Measurements from ENCODE around the gene MYG1.

MYG1 gene

DNA sequence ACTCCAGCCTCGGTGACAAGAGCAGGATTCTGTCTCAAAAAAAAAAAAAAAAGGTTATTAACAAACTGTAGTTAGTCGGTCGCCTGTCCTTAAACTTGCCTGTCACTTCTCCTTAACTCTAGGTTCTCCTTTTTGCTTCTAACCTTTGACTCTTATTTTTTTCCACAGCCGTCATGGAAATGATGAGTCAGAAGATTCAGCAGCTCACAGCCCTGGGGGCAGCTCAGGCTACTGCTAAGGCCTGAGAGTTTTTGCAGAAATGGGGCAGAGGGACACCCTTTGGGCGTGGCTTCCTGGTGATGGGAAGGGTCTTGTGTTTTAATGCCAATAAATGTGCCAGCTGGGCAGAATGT, 418 bp upstream of the MYG1 start (continued):
- TF ChIP-seq, protein P1, sequence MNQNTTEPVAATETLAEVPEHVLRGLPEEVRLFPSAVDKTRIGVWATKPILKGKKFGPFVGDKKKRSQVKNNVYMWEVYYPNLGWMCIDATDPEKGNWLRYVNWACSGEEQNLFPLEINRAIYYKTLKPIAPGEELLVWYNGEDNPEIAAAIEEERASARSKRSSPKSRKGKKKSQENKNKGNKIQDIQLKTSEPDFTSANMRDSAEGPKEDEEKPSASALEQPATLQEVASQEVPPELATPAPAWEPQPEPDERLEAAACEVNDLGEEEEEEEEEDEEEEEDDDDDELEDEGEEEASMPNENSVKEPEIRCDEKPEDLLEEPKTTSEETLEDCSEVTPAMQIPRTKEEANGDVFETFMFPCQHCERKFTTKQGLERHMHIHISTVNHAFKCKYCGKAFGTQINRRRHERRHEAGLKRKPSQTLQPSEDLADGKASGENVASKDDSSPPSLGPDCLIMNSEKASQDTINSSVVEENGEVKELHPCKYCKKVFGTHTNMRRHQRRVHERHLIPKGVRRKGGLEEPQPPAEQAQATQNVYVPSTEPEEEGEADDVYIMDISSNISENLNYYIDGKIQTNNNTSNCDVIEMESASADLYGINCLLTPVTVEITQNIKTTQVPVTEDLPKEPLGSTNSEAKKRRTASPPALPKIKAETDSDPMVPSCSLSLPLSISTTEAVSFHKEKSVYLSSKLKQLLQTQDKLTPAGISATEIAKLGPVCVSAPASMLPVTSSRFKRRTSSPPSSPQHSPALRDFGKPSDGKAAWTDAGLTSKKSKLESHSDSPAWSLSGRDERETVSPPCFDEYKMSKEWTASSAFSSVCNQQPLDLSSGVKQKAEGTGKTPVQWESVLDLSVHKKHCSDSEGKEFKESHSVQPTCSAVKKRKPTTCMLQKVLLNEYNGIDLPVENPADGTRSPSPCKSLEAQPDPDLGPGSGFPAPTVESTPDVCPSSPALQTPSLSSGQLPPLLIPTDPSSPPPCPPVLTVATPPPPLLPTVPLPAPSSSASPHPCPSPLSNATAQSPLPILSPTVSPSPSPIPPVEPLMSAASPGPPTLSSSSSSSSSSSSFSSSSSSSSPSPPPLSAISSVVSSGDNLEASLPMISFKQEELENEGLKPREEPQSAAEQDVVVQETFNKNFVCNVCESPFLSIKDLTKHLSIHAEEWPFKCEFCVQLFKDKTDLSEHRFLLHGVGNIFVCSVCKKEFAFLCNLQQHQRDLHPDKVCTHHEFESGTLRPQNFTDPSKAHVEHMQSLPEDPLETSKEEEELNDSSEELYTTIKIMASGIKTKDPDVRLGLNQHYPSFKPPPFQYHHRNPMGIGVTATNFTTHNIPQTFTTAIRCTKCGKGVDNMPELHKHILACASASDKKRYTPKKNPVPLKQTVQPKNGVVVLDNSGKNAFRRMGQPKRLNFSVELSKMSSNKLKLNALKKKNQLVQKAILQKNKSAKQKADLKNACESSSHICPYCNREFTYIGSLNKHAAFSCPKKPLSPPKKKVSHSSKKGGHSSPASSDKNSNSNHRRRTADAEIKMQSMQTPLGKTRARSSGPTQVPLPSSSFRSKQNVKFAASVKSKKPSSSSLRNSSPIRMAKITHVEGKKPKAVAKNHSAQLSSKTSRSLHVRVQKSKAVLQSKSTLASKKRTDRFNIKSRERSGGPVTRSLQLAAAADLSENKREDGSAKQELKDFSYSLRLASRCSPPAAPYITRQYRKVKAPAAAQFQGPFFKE (tag by site-specific recombination; IDR thresholded peaks at IDR 0.05; ENCODE audit: borderline replicate concordance) = no peak
- TF ChIP-seq, protein P2, sequence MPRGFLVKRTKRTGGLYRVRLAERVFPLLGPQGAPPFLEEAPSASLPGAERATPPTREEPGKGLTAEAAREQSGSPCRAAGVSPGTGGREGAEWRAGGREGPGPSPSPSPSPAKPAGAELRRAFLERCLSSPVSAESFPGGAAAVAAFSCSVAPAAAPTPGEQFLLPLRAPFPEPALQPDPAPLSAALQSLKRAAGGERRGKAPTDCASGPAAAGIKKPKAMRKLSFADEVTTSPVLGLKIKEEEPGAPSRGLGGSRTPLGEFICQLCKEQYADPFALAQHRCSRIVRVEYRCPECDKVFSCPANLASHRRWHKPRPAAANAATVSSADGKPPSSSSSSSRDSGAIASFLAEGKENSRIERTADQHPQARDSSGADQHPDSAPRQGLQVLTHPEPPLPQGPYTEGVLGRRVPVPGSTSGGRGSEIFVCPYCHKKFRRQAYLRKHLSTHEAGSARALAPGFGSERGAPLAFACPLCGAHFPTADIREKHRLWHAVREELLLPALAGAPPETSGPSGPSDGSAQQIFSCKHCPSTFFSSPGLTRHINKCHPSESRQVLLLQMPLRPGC (tag by site-specific recombination; IDR thresholded peaks at IDR 0.05) = no peak
- TF ChIP-seq SCRT2 (tag by site-specific recombination; IDR thresholded peaks at IDR 0.05) (no peak), ZNF202 (tag by site-specific recombination; IDR thresholded peaks at IDR 0.05; ENCODE audit: borderline replicate concordance) (no peak), MEIS1 (CRISPR knock-in tag; IDR thresholded peaks at IDR 0.05; ENCODE audit: borderline replicate concordance) (no peak), ZBTB8A (tag by site-specific recombination; IDR thresholded peaks at IDR 0.05) (no peak), ZNF157 (tag by site-specific recombination; IDR thresholded peaks at IDR 0.05) (no peak), PRDM1 (tag by site-specific recombination; IDR thresholded peaks at IDR 0.05) (0 out of 2 replicates have a peak, but pooled peaks have one; percentile 12), ZBTB48 (tag by site-specific recombination; IDR thresholded peaks at IDR 0.05) (no peak)
- TF ChIP-seq, protein P3, sequence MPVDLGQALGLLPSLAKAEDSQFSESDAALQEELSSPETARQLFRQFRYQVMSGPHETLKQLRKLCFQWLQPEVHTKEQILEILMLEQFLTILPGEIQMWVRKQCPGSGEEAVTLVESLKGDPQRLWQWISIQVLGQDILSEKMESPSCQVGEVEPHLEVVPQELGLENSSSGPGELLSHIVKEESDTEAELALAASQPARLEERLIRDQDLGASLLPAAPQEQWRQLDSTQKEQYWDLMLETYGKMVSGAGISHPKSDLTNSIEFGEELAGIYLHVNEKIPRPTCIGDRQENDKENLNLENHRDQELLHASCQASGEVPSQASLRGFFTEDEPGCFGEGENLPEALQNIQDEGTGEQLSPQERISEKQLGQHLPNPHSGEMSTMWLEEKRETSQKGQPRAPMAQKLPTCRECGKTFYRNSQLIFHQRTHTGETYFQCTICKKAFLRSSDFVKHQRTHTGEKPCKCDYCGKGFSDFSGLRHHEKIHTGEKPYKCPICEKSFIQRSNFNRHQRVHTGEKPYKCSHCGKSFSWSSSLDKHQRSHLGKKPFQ (tag by site-specific recombination; IDR thresholded peaks at IDR 0.05) = no peak
- TF ChIP-seq, protein P4, sequence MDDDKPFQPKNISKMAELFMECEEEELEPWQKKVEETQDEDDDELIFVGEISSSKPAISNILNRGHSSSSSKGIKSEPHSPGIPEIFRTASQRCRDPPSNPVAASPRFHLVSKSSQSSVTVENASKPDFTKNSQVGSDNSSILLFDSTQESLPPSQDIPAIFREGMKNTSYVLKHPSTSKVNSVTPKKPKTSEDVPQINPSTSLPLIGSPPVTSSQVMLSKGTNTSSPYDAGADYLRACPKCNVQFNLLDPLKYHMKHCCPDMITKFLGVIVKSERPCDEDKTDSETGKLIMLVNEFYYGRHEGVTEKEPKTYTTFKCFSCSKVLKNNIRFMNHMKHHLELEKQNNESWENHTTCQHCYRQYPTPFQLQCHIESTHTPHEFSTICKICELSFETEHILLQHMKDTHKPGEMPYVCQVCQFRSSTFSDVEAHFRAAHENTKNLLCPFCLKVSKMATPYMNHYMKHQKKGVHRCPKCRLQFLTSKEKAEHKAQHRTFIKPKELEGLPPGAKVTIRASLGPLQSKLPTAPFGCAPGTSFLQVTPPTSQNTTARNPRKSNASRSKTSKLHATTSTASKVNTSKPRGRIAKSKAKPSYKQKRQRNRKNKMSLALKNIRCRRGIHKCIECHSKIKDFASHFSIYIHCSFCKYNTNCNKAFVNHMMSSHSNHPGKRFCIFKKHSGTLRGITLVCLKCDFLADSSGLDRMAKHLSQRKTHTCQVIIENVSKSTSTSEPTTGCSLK (tag by site-specific recombination; IDR thresholded peaks at IDR 0.05) = no peak
- TF ChIP-seq, protein P5, sequence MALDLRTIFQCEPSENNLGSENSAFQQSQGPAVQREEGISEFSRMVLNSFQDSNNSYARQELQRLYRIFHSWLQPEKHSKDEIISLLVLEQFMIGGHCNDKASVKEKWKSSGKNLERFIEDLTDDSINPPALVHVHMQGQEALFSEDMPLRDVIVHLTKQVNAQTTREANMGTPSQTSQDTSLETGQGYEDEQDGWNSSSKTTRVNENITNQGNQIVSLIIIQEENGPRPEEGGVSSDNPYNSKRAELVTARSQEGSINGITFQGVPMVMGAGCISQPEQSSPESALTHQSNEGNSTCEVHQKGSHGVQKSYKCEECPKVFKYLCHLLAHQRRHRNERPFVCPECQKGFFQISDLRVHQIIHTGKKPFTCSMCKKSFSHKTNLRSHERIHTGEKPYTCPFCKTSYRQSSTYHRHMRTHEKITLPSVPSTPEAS (tag by site-specific recombination; IDR thresholded peaks at IDR 0.05) = no peak

DNA sequence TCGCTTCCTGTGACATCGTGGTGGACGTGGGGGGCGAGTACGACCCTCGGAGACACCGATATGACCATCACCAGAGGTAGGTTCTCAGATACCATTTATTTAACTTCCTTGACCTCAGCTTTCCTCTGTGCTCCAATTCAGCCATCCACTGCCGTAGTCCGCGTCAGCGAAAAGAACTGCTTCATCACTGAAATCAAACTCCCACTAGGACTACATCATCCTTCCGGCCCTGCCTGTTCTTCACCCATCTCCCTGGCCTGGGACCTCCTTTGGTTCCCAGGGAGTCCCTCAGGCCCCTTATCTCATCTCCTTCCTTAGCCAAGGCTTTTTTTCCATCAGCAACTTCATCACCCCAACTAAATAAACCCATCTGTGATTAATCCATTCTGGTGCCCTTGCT, 692 bp downstream of the MYG1 start:
- ChIA-PET POLR2A (interaction anchor here (0.6 to 3.0 kb wide), 12 partner anchors 9 to 356 kb away, joined by 3 to 27 read pairs (median 6); partner anchors contain the start of genes AAAS, CSAD, ESPL1 and SP1), CTCF (interaction anchor here (1.0 to 2.5 kb wide), 3 partner anchors 21 to 209 kb away, joined by 3 to 13 read pairs (median 7); partner anchors contain the start of gene AAAS)
- Histone ChIP-seq H3K27ac (ENCODE audit: extremely low read depth, low read depth, low read length) (peak overlapping the region; percentile 78; the same call in 1 of the 2 replicates), H3K36me3 (ENCODE audit: control insufficient read depth in 2 of 2, insufficient read depth in 1 of 2, low read length in 2 of 2) (peaks cover 36 to 59% of the 10 kb centered on the region in 2 experiments), H3K9me3 (ENCODE audit: control insufficient read depth, insufficient read depth, low read depth, low read length) (no peaks in the 10 kb centered on the region), H3K4me1 (ENCODE audit: control insufficient read depth, insufficient read depth, low read length) (peaks cover 4% of the 10 kb centered on the region), H3K4me3 (ENCODE audit: low read depth, low read length) (peak overlapping the region; percentile 98)
- TF ChIP-seq, protein P1 (tag by site-specific recombination; IDR thresholded peaks at IDR 0.05; ENCODE audit: borderline replicate concordance) = 0 out of 2 replicates have a peak, but pooled peaks have one; percentile 20
- TF ChIP-seq ZBTB17 (tag by site-specific recombination; IDR thresholded peaks at IDR 0.05) (peak; percentile 3), ZNF169 (tag by site-specific recombination; IDR thresholded peaks at IDR 0.05) (no peak), ZNF629 (tag by site-specific recombination; IDR thresholded peaks at IDR 0.05) (no peak)

Data from HEK293 (cell line).